CD4-positive, alpha-beta memory T cell (primary cell): ENCODE measurements around the gene MYL12B. TPM values are rescaled to one million over a fixed set of nuclear protein-coding genes. Genes with fewer than 3 reads are reported as not detected.

Experiments
- CTCF ChIA-PET: fragments of 350-600 bp; sonication (Branson Sonifier 250); formaldehyde crosslinking; loops from one replicate; lab custom pipeline; 2021; ENCODE audit warnings: inconsistent platforms; ENCODE audit not compliant: partially characterized antibody; lab: Charles Lee
- POLR2A ChIA-PET: fragments of 350-600 bp; sonication (Branson Sonifier 250); formaldehyde crosslinking; loops from one replicate; lab custom pipeline; 2021; ENCODE audit not compliant: partially characterized antibody; lab: Charles Lee
- DNase-seq, 5 donors: peaks; one replicate each; pipeline versions ENCODE4 v3.0.0 to v3.0.0-alpha.2; 2020 to 2022; ENCODE audit warnings: mixed read lengths in 1 of 5
- H3K27ac ChIP-seq: one replicate; pipeline ENCODE4 v1.7.0; 2013; ENCODE audit warnings: low read depth, low read length
- H3K27me3 ChIP-seq: 2 replicates; pipeline ENCODE4 v1.7.0; 2013; ENCODE audit warnings: mild to moderate bottlenecking, low read length, moderate library complexity; ENCODE audit not compliant: insufficient read depth
- H3K36me3 ChIP-seq: 2 replicates; pipeline ENCODE4 v1.7.0; 2013; ENCODE audit warnings: mild to moderate bottlenecking, low read length, moderate library complexity; ENCODE audit not compliant: insufficient read depth
- H3K4me1 ChIP-seq: 2 replicates; pipeline ENCODE4 v1.7.0; 2013; ENCODE audit warnings: mild to moderate bottlenecking, low read length, moderate library complexity; ENCODE audit not compliant: insufficient read depth
- H3K4me3 ChIP-seq, 2 donors: one replicate each; pipeline ENCODE4 v1.7.0; 2013; ENCODE audit warnings: low read length in 2 of 2, mild to moderate bottlenecking in 1 of 2
- H3K9me3 ChIP-seq, 2 donors: one replicate each; pipeline ENCODE4 v1.7.0; 2013; ENCODE audit warnings: low read length in 2 of 2, control low read depth in 1 of 2; ENCODE audit not compliant: control insufficient read depth in 1 of 2
- H3K27ac Mint-ChIP-seq, 7 donors: one replicate each; pipeline ENCODE4 v1.8.0; 2020 to 2021; ENCODE audit warnings: mixed read lengths in 7 of 7, mild to moderate bottlenecking in 6 of 7, inconsistent platforms in 3 of 7, moderate library complexity in 3 of 7
- H3K27me3 Mint-ChIP-seq, 2 donors: one replicate each; pipeline ENCODE4 v1.8.0; 2020 to 2021; ENCODE audit warnings: mixed read lengths in 2 of 2
- H3K36me3 Mint-ChIP-seq, 2 donors: one replicate each; pipeline ENCODE4 v1.8.0; 2020 to 2021; ENCODE audit warnings: mixed read lengths in 2 of 2, inconsistent platforms in 1 of 2, mild to moderate bottlenecking in 1 of 2
- H3K4me1 Mint-ChIP-seq, 4 donors: one replicate each; pipeline ENCODE4 v1.8.0; 2020 to 2021; ENCODE audit warnings: mixed read lengths in 4 of 4, mild to moderate bottlenecking in 1 of 4
- H3K4me3 Mint-ChIP-seq, 8 donors: one replicate each; pipeline ENCODE4 v1.8.0; 2020 to 2021; ENCODE audit warnings: mixed read lengths in 8 of 8, mild to moderate bottlenecking in 7 of 8, moderate library complexity in 6 of 8, inconsistent platforms in 3 of 8
- H3K9me3 Mint-ChIP-seq, 8 donors: one replicate each; pipeline ENCODE4 v1.8.0; 2020 to 2021; ENCODE audit warnings: mixed read lengths in 8 of 8, mild to moderate bottlenecking in 5 of 8, inconsistent platforms in 3 of 8, moderate library complexity in 1 of 8
- intact Hi-C: fragments of 100-400 bp; cut with micrococcal nuclease; formaldehyde crosslinking; loops from one replicate; pipeline ENCODE4 v1.15.1; 2023
- polyA plus RNA-seq, 2 donors: library from polyadenylated mRNA; unstranded; fragments of 300-500 nt; fragmentation: Illumina TruSeq; gene quantifications; one replicate each; pipeline ENCODE4 v1.2.3, GENCODE V29; 2021
- total RNA-seq, 2 experiments: library from RNA; stranded (reverse); gene quantifications; one replicate each; pipeline ENCODE4 v1.2.3, GENCODE V29; 2021

MYL12B gene
- total and polyA plus RNA-seq, 4 experiments from 2014 or later: 199 to 1,169 (median 590) TPM

DNA sequence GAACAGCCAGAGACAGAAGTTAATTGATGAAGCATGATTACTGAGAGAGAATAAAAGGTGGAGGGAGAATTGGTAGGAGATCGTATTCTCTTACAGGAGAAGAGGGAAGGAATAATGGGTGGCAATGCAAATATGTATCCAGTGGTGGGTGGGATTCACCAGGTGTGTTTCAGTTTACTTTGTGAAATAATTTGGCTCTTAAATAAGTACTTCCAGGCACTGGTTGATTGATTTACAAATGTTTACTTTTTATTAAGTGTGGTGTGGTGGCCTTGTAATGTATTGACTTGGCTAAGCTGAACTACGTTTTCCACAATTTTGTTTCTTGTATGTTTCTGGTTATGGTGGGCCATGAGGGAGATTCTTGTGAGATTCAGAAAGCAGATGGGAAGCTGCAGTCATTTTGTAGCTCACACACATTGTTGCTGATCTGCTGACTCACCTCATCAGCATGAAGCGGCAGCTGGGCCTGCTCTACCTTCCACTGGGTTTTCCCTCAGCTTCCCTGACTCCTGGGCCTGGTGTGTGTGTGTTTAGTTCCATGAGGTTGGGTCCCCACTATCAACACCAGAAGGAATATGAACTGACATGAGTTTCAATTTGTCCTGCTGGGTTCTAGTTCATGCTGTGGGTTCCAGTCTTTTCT, 32.6 kb downstream of the MYL12B start:
- DNase-seq: no peak
- H3K27me3 ChIP-seq: no peaks in the 10 kb centered on the region
- intact Hi-C loops: no loop called here
- ChIA-PET POLR2A (no interaction called here), CTCF (interaction anchor here (0.9 to 6.6 kb wide), 7 partner anchors 12 to 408 kb away, joined by 3 to 72 read pairs (median 7); partner anchors contain the start of gene MYL12B)
- Mint-ChIP-seq H3K4me3 (no peak overlapping the region), H3K9me3 (peaks cover 6 to 27% (median 18%) of the 10 kb centered on the region in 8 donors), H3K4me1 (peaks cover 2 to 15% (median 10%) of the 10 kb centered on the region in 4 donors), H3K27ac (no peak overlapping the region), H3K36me3 (peaks cover 6 to 12% of the 10 kb centered on the region in 2 donors), H3K27me3 (peaks cover 3 to 7% of the 10 kb centered on the region in 2 donors)
- no peaks in the 10 kb centered on the region for H3K36me3 ChIP-seq
- H3K9me3 ChIP-seq: no peaks in the 10 kb centered on the region
- no peak overlapping the region for H3K4me3 ChIP-seq
- peaks cover 9% of the 10 kb centered on the region for H3K4me1 ChIP-seq
- H3K27ac ChIP-seq: no peak overlapping the region

DNA sequence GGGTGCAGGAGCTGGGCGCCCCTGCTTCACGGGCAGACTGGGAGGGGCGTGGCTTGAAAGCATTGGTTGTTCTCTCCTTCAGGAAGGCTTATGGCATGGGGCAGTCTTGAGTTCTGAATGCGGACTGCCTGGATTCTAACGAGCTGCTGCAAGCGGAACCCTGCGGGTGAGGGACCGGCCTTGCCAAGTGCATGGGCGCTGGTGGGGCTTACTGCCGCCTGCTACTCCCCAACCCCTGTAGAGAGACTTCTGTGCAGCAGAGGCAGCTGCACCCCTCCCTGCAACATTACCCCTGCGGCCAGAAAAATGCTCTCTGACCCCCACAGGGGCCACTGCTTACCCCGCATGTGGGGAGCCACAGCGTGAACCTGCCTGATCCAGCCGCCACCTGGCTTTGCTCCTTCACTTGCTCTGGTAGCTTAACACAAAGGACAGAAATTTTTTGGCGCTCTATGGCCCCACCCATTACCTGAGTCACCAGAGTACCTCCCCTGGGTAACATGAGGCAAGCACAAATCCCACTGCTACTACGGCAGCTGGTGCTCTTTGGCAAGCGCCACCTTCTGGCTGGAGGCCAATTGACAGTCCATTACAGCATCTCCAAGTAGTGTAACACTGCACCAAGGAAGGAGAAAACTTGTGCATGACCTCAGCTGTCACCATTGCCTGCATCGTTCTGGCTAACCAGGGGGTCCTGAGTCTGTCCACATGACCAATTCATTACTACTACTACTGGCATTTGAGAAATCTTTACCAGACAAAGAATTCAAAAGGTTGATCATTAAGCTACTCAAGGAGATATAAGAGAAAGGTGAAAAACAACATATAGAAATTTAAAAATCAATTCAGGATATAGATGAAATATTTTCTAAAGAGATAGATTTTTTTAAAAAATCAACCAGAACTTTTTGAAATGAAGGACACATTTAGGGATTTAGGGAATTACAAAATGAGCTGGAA, 35.4 kb downstream of the MYL12B start:
- H3K27me3 Mint-ChIP-seq: peaks cover 8 to 13% of the 10 kb centered on the region in 2 donors
- peak overlapping the region; percentile 91 to 98 (median 94) for H3K4me3 Mint-ChIP-seq
- DNase-seq: peak; percentile 88 to 95 (median 90)
- peaks cover 2 to 15% (median 10%) of the 10 kb centered on the region in 4 donors for H3K4me1 Mint-ChIP-seq
- peak overlapping the region; percentile 71 to 86 for H3K4me3 ChIP-seq
- CTCF ChIA-PET: interaction anchor here (0.6 to 6.6 kb wide), 55 partner anchors 9 to 484 kb away, joined by 3 to 72 read pairs (median 4); partner anchors contain the start of gene MYL12A
- H3K9me3 Mint-ChIP-seq: peaks cover 0 to 5% (median 2%) of the 10 kb centered on the region in 8 donors
- H3K4me1 ChIP-seq: peaks cover 9% of the 10 kb centered on the region
- H3K27ac Mint-ChIP-seq: peak overlapping the region; percentile 51 to 96 (median 90)
- no peaks in the 10 kb centered on the region for H3K9me3 ChIP-seq
- no peaks in the 10 kb centered on the region for H3K27me3 ChIP-seq
- H3K36me3 Mint-ChIP-seq: peaks cover 0 to 5% of the 10 kb centered on the region in 2 donors
- POLR2A ChIA-PET: interaction anchor here (0.6 to 3.3 kb wide), 21 partner anchors 13 to 658 kb away, joined by 3 to 35 read pairs (median 4); partner anchors contain the start of genes MYL12A, MYL12B and TGIF1
- H3K36me3 ChIP-seq: no peaks in the 10 kb centered on the region
- H3K27ac ChIP-seq: peak overlapping the region; percentile 44
- intact Hi-C loops: loop anchor here (1.0 to 2.0 kb wide), 4 partner anchors 37 to 297 kb away; partner anchors contain the start of gene MYL12A

GRCh38 chr18:3304832-3305231, 42.9 kb downstream of the MYL12B start:
- Histone ChIP-seq H3K4me1 (peaks cover 11% of the 10 kb centered on the region), H3K36me3 (no peaks in the 10 kb centered on the region), H3K27me3 (no peaks in the 10 kb centered on the region), H3K27ac (no peak overlapping the region), H3K9me3 (no peaks in the 10 kb centered on the region), H3K4me3 (no peak overlapping the region)
- intact Hi-C loops: no loop called here
- peaks cover 6 to 7% of the 10 kb centered on the region in 2 donors for H3K27me3 Mint-ChIP-seq
- peak overlapping the region; percentile 26 to 94 (median 92) for H3K27ac Mint-ChIP-seq
- peaks cover 0 to 2% (median 0%) of the 10 kb centered on the region in 8 donors for H3K9me3 Mint-ChIP-seq
- H3K4me3 Mint-ChIP-seq: no peak overlapping the region
- POLR2A ChIA-PET: no interaction called here
- CTCF ChIA-PET: interaction anchor here (0.9 kb wide), 1 partner anchor 14 kb away, joined by 3 read pairs; no protein-coding TSS in a partner anchor
- no peaks in the 10 kb centered on the region for H3K36me3 Mint-ChIP-seq
- DNase-seq: no peak
- peaks cover 6 to 18% (median 13%) of the 10 kb centered on the region in 4 donors for H3K4me1 Mint-ChIP-seq

DNA sequence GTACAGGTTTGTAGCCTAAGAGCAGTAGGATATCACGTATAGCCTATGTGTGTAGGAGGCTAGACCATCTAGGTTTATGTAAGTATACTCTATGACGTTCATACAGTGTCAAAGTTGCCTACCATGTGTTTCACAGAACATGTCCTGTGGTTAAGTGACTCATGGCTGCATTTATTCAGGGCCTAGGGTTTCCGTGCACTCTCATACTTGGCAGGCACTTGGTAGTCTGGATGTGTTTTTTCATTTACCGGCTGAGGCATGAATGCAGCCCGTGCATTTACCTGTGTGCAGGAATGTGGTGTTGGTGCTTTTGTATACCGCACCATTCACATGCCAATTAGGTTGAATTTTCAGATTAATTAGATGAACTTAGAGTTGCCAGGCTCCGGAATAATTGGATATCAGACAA, 43.4 kb downstream of the MYL12B start:
- intact Hi-C loops: no loop called here
- Mint-ChIP-seq H3K27me3 (peaks cover 6 to 7% of the 10 kb centered on the region in 2 donors), H3K27ac (peak overlapping the region; percentile 68 to 94 (median 92)), H3K36me3 (no peaks in the 10 kb centered on the region), H3K9me3 (peaks cover 0 to 2% (median 0%) of the 10 kb centered on the region in 8 donors), H3K4me1 (peaks cover 6 to 18% (median 13%) of the 10 kb centered on the region in 4 donors), H3K4me3 (peak overlapping the region in 4 of 8 donors; percentile 1 to 43 (median 22))
- H3K4me3 ChIP-seq: no peak overlapping the region
- ChIA-PET POLR2A (no interaction called here), CTCF (interaction anchor here (1.3 kb wide), 1 partner anchor 8 kb away, joined by 4 read pairs; no protein-coding TSS in a partner anchor)
- no peaks in the 10 kb centered on the region for H3K36me3 ChIP-seq
- peak; percentile 57 to 84 (median 71) for DNase-seq
- H3K27me3 ChIP-seq: no peaks in the 10 kb centered on the region
- H3K4me1 ChIP-seq: peaks cover 11% of the 10 kb centered on the region
- H3K9me3 ChIP-seq: no peaks in the 10 kb centered on the region
- H3K27ac ChIP-seq: no peak overlapping the region

GRCh38 chr18:3305933-3306332, 44.0 kb downstream of the MYL12B start:
- H3K4me1 ChIP-seq: peaks cover 11% of the 10 kb centered on the region
- H3K36me3 ChIP-seq: no peaks in the 10 kb centered on the region
- DNase-seq: peak in 2 of 5 donors; percentile 3 to 43
- no peak overlapping the region for H3K27ac ChIP-seq
- no peaks in the 10 kb centered on the region for H3K36me3 Mint-ChIP-seq
- intact Hi-C loops: no loop called here
- peaks cover 0 to 2% (median 0%) of the 10 kb centered on the region in 8 donors for H3K9me3 Mint-ChIP-seq
- peak overlapping the region; percentile 68 to 94 (median 92) for H3K27ac Mint-ChIP-seq
- H3K9me3 ChIP-seq: no peaks in the 10 kb centered on the region
- H3K27me3 Mint-ChIP-seq: peaks cover 6 to 7% of the 10 kb centered on the region in 2 donors
- no peaks in the 10 kb centered on the region for H3K27me3 ChIP-seq
- ChIA-PET POLR2A (no interaction called here), CTCF (interaction anchor here (1.3 kb wide), 1 partner anchor 9 kb away, joined by 4 read pairs; no protein-coding TSS in a partner anchor)
- H3K4me3 ChIP-seq: no peak overlapping the region
- peak overlapping the region in 5 of 8 donors; percentile 13 to 73 (median 27) for H3K4me3 Mint-ChIP-seq
- H3K4me1 Mint-ChIP-seq: peaks cover 6 to 18% (median 13%) of the 10 kb centered on the region in 4 donors

DNA sequence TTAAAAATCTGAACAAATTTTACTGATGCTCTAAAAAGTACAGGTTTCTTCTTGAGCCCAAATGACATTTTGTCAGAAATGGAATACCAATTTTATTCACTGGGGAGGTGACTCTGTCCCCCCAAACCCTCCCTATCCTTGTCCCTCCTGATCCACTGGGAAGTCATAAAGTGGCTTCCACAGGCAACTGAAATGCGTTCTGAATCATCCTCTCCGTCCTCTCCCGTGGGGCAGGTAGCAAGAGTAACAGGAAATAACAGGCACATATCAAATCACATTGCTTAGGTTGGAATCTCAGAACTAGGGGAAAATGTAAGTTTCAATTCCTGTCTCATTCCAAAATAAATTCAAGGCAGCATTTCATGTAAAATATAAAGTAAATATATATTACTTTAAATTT, 44.5 kb downstream of the MYL12B start:
- H3K9me3 Mint-ChIP-seq: peaks cover 0 to 2% (median 0%) of the 10 kb centered on the region in 8 donors
- intact Hi-C loops: no loop called here
- no peak overlapping the region for H3K27ac ChIP-seq
- H3K36me3 ChIP-seq: no peaks in the 10 kb centered on the region
- H3K27me3 Mint-ChIP-seq: peaks cover 5 to 6% of the 10 kb centered on the region in 2 donors
- H3K4me3 Mint-ChIP-seq: peak overlapping the region in 1 of 8 donors; percentile 73
- H3K27me3 ChIP-seq: no peaks in the 10 kb centered on the region
- POLR2A ChIA-PET: no interaction called here
- DNase-seq: no peak
- no peaks in the 10 kb centered on the region for H3K36me3 Mint-ChIP-seq
- H3K9me3 ChIP-seq: no peaks in the 10 kb centered on the region
- peaks cover 6 to 18% (median 13%) of the 10 kb centered on the region in 4 donors for H3K4me1 Mint-ChIP-seq
- H3K27ac Mint-ChIP-seq: peak overlapping the region; percentile 53 to 93 (median 91)
- CTCF ChIA-PET: interaction anchor here (1.3 kb wide), 1 partner anchor 9 kb away, joined by 4 read pairs; no protein-coding TSS in a partner anchor
- no peak overlapping the region for H3K4me3 ChIP-seq
- peaks cover 11% of the 10 kb centered on the region for H3K4me1 ChIP-seq
